IPS DF 19.7 (cell line): ENCODE data around the gene DIS3L2.
A peak's percentile ranks its signal among the peaks of the same experiment; 100 is the strongest.

Source experiments
- DNase-seq: peaks from one replicate; pipeline ENCODE4 v3.0.0-alpha.2; 2013; ENCODE audit warnings: low read depth, low spot score

DIS3L2 gene

DNA sequence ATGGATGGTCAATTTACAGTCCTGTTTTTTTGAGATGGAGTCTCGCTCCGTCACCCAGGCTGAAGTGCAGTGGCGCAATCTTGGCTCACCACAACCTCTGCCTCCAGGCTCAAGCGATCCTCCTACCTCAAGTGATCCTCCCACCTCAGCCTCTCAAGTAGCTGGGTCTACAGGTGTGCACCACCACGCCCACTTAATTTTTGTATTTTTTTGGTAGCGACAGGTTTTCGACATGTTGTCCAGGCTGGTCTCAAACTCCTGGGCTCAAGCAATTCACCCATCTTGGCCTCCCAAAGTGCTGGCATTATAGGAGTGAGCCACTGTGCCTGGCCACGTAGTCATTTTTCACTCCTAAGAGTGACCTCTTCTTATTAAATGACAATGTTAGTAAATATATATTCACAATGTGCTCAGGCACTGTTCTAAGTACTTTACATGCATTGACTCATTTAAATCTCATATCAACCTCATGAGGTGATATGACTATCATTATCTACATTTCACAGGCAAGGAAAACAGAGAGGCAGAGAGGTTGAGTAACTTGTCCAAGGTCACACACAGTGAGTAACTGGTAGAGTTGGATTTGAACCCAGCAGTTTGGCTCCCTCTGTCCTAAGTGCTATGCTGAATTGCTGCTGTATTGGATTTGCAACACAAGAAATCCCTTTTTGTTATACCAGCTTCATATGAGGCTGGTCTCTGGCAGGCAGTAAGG is 5.6 kb upstream of the DIS3L2 start:
- no peak for DNase-seq

DNA sequence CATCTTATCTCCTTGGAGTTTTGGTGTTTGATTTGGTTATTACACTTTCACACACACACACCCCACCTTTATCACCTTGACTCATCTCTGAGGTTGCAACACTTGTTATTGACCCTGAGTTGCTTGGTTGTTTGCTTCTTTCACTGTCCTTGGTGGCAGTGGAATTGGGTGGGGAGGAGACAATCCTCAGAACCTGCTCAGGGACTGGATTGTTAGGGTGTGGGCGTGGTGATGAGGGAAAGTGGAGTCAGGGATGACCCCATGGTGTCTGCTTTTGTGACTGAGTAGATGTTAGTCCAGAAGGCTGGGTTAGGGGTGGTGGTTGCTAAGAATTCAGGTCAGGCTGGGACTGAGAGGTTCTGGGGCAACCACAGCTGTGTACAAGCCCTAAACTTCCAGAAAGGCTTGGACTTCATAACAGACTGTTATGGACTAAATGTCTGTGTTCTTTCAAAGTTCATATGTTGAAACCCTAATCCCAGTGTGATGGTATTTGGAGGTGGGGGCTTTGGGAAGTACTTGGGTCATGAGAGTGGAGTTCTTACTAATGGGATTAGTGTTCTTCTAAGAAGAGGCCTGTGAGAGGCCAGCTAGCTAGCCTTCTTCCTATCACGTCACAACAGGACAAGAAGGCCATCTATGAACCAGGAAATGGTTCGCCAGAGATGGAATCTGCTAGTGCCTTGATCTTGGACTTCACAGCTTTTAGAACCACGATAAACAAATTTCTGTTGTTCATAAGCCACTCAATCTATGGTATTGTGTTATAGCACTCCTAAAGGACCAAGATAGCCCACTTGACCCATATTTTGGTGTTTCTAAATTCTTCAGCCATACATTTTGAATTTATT is 3.4 kb upstream of the DIS3L2 start:
- DNase-seq = no peak

- no peak for DNase-seq
Observed at GRCh38 chr2:231960810-231961348, 634 bp upstream of the DIS3L2 start.

DNA sequence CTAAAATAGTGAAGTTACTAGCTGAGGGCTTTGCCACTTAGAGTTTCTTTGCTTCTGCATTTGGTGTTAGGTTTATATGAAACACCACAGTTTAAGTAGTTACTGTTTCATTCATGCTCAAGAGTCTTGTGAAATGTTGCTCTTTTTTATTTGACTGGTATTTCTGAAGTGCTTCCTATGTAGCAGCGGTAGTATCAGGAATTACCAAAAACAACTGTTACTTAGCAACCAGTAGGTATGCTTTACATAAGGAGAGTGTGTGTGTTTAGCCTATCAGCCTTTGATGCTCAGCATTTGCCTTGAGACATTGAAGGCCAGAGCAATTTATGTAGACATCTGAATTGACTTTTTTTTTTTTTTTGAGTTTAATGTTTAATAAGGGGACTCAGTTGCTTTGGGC is 3.6 kb downstream of the DIS3L2 start:
- no peak for DNase-seq

DNA sequence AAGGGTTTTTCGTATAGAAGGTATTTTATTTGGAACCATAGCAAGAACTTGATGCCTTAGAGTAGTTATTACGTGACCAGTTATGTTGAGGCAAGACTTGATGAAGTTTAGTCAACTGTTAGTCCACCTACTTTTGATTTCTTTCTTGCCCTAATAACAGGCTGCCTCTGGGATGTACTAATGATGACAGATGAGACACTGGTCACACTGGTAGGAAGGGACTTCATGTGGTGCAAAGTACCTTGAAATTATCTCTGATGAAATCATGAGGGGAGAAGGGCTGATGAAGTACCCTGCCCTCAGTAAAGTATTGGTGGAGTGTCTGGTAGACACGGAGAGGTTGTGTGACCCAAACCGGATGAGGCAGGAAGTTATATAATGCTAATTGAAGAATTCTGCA is 5.4 kb downstream of the DIS3L2 start:
- no peak for DNase-seq

- no peak for DNase-seq
Observed at GRCh38 chr2:231968820-231969219, 7.3 kb downstream of the DIS3L2 start.

- no peak for DNase-seq
Observed at GRCh38 chr2:231970461-231970860, 8.9 kb downstream of the DIS3L2 start.

DNA sequence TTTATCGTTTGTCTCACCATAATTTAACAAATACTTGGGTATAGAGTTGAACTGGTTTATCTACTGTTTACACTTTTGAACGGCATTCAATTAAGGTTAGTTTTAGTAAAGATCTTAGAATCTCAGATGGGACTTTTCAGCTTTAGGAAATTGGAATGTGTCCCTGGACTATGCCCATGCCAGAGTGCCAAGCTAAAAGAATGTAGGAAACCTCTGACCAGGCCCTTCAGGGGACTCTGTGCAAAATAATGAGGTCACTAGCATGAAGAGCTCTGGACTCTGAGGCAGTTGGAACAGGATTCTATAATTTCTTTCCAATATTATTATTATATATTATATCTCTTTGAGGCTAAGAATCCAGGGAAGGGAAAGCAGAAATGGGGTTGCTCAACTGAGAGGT is 13.5 kb downstream of the DIS3L2 start:
- DNase-seq = no peak

GRCh38 chr2:231977430-231977829 is 15.9 kb downstream of the DIS3L2 start:
- DNase-seq = no peak

DNA sequence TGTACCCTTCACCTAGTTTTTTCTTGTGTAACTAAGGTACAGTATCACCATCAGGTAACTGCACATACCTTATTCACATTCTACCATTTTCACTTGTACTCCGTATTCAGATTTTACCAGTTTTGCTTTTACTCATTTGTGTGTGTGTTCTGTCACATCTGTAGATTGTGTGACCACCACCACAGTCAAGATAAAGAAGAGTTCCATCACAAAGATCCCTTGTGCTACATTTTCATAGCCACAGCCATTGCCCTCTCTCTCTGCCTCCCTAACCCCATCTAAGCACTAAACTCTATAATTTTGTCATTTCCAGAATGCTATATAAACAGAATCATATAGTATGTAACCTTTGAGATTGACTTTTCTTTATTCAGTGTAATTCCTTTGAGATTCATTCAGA is 23.5 kb downstream of the DIS3L2 start:
- no peak for DNase-seq

- peak; percentile 59 for DNase-seq
Observed at GRCh38 chr2:231985823-231986261, 24.3 kb downstream of the DIS3L2 start.

DNA sequence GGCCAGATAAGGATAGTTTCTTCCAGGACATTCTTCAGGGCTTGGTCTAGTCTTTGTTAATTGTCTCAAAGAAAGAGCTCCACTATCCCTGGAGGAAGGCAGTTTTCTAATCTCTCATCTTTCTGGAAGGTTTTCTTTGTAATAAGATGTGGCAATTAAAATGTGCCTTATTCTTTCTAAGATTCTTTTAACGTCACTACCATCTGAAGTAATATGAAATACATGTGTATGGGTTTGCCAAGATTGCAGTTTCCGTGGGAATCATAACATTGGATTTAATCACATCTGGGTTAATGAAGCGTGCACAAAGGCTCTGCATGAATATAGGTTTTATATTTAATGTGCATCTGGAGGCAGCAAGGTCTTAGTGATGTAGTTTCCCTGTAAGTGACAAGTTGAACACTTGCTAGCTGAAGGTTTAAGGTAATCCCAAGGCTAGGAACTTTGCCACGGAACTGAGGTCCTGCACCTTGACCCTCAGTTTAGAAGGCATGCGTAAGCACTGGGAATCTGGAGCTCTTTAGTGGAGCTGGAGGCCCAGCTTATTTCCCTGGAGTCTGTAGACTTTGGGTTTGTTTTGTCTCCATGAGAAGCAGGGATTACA is 25.7 kb downstream of the DIS3L2 start:
- DNase-seq = no peak

DNA sequence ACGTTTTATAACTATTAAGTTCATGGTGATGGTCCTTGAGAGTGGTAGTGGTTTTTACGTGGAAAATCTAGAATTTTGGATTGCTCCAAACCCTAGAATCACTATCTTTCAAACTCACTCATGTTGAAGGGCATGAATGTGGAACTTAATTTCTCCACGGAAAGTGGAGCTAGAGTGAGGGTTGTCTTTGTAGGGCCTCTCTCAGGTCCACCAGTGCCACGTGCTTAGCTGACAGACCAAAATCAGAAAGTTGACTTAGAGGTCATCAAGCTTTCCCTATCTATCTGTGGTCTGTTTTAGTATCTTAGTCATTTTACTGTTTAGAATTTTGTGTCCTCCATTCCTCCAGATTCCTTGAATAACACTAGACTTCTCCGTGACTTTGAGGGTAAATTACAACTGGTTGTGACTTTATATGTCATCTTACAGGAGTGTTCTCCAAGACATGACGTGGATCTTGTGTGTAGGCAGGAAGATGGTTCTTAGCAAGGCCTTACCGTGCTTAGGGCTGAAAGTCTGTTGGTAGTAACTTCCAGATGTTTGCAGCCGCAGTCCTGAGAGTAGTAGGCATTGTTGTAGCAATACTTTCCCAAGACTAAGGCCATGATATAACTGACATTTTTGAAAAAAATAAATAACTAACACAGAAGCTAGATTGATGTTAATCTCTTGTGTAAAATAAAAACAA is 26.8 kb downstream of the DIS3L2 start:
- DNase-seq = no peak

GRCh38 chr2:231991664-231992063 is 30.2 kb downstream of the DIS3L2 start:
- DNase-seq = no peak

- DNase-seq = no peak
Observed at GRCh38 chr2:231992888-231993287, 31.4 kb downstream of the DIS3L2 start.

DNA sequence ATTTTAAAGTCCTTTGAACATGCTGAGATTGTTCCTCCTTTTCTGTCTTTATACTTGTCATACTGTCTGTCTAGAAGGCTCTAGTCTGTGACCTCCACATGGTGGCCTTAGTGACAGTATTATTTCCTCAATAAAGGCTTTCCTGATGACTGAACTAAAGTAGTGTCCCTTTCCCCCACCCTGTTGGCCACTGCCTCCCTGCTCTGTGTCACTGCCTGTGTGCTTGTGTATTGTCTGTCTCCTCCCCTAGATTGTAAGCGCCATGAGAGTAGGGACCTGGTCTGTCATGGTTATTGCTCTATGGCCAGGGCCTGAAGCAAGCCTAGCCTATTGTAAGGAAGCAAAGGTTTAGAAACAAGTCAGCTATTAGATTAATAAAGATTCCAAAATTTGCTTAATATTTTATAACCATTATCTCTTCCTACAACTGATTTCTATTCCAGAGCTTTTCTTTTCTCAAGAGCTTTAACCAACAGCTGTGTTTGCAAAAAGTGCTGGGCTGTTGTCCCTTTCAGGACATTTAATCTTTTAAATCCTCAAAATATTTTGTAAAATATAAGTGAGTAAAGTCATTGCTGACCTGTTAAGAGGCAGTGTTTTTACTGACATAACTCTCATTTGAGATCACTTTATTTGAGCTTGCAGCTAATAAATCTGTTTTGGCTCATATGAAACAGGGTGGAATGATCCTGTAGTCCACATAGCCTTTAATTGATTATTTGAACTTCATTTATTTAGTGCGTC is 35.5 kb downstream of the DIS3L2 start:
- DNase-seq = no peak

DNA sequence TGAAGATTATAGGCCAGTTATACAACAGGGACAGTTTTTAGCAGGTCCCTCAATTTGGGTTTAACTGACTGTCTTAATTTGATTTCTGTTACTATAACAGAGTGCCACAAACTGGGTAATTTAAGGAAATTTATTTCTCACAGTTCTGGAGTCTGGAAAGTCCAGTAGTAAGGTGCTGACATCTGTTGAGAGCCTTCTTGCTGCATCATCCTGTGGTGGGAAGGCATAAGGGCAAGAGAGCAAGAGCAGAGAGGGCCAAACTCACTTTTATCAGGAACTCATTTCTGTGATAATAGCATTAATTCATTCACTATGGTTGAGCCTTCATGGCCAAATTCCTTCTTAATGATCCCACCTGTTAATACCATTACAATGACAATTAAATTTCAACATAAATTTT is 36.5 kb downstream of the DIS3L2 start:
- no peak for DNase-seq

DNA sequence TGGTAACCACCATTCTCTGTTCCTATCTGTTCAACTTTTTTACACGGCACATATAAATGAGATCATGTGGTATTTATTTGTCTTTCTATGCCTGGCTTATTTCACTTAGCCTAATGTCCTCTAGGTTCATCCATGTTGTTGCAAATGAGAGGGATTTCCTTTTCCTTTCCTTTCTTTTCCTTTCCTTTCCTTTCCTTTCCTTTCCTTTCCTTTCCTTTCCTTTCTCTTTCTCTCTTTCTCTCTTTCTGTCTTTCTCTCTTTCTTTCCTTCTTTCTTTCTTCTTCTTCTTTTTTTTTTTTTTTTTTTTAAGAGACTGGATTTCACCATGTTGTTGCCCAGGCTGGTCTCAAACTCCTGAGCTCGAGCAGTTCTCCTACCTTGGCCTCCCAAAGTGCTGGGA is 38.9 kb downstream of the DIS3L2 start:
- DNase-seq = no peak

DNA sequence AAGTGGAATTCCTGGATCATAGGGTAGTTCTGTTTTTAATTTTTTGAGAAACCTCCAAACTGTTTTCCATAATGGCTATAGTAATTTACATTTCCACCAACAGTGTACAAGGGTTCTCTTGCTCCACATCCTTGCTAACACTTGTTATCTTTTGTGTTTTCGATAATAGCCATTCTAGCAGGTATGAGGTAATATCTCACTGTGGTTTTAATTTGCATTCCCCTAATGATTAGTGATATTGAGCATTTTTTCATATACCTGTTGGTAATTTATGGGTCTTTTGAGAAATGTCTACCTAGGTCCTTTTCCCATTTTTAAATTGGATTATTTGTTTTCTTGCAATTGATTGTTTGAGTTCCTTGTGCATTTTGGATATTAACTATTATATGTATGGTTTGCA is 39.6 kb downstream of the DIS3L2 start:
- DNase-seq = no peak

DNA sequence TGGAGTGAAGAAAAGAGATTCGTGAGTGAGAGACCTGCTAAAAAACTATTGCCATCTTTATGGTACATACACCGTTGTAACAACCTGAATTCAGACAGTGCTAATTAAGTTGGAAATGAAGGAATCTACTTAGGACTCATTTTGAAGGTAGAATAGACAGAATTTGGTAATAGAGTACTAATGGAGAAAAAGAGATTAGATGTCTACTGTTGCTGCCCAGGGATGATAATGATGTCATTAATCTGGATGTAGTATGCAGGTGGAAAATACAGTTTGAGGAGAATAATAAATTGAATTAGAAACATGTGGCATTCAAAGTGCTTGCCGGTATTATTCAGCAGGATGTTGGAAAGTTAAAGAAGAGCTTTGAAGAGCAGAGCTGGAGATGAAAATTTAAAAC is 44.7 kb downstream of the DIS3L2 start:
- no peak for DNase-seq
